ENCODE measurements around the gene CLEC17A. TPM values are rescaled to one million over a fixed set of nuclear protein-coding genes. Genes with fewer than 3 reads are reported as not detected.

Gene CLEC17A
- polyA plus RNA-seq = not detected in 2 replicates
- polyA minus RNA-seq = not detected in 2 replicates

GRCh38 chr19:14582894-14583340, at the start of gene CLEC17A:
CLEC17A (plus strand) TSS chr19:14583084; CDS start chr19:14583161, 77 bp downstream.
- no peak within 1 kb of the TSS for H3K4me2 ChIP-seq (ENCODE audit: low read length)
- H3K9ac ChIP-seq (ENCODE audit: low read length) = no peak within 1 kb of the TSS
- no peaks in the 10 kb centered on the region for H4K20me1 ChIP-seq (ENCODE audit: insufficient read depth)
- no peak within 1 kb of the TSS for H2AFZ ChIP-seq (ENCODE audit: low read depth, low read length)
- H3K27ac ChIP-seq (ENCODE audit: low read length) = no peak within 1 kb of the TSS
- no peaks in the 10 kb centered on the region for H3K27me3 ChIP-seq (ENCODE audit: insufficient read depth, low read depth, low read length)
- H3F3A ChIP-seq (ENCODE audit: insufficient read depth, low read length, poor library complexity, severe bottlenecking) = no peaks in the 10 kb centered on the region
- no peaks in the 10 kb centered on the region for H3K9me2 ChIP-seq (ENCODE audit: insufficient read depth, low read length)
- H3K9me3 ChIP-seq (ENCODE audit: low read length) = no peaks in the 10 kb centered on the region
- no peak within 1 kb of the TSS for H3K4me3 ChIP-seq (ENCODE audit: low read length)
- no peaks in the 10 kb centered on the region for H3K79me2 ChIP-seq (replicated peaks; ENCODE audit: insufficient read depth, low read length)
- TF ChIP-seq EZH2 (IDR thresholded peaks at IDR 0.05; ENCODE audit: borderline replicate concordance, insufficient read depth, low read length, poor library complexity, severe bottlenecking) = no peak
- no peak for TF ChIP-seq RAD21 (conservative IDR thresholded peaks at IDR 0.05)
- no peak for TF ChIP-seq POLR2AphosphoS5 (IDR thresholded peaks at IDR 0.05)
- TF ChIP-seq, protein P1, sequence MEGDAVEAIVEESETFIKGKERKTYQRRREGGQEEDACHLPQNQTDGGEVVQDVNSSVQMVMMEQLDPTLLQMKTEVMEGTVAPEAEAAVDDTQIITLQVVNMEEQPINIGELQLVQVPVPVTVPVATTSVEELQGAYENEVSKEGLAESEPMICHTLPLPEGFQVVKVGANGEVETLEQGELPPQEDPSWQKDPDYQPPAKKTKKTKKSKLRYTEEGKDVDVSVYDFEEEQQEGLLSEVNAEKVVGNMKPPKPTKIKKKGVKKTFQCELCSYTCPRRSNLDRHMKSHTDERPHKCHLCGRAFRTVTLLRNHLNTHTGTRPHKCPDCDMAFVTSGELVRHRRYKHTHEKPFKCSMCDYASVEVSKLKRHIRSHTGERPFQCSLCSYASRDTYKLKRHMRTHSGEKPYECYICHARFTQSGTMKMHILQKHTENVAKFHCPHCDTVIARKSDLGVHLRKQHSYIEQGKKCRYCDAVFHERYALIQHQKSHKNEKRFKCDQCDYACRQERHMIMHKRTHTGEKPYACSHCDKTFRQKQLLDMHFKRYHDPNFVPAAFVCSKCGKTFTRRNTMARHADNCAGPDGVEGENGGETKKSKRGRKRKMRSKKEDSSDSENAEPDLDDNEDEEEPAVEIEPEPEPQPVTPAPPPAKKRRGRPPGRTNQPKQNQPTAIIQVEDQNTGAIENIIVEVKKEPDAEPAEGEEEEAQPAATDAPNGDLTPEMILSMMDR (IDR thresholded peaks at IDR 0.05; ENCODE audit: poor library complexity, severe bottlenecking) = no peak
- no peak for TF ChIP-seq TAF1 (IDR thresholded peaks at IDR 0.05; ENCODE audit: low read depth)
- TF ChIP-seq MXI1 (conservative IDR thresholded peaks at IDR 0.05; ENCODE audit: poor library complexity, severe bottlenecking) = no peak
- no peak for TF ChIP-seq EP300 (conservative IDR thresholded peaks at IDR 0.05; ENCODE audit: poor library complexity, severe bottlenecking)
- TF ChIP-seq, protein P2, sequence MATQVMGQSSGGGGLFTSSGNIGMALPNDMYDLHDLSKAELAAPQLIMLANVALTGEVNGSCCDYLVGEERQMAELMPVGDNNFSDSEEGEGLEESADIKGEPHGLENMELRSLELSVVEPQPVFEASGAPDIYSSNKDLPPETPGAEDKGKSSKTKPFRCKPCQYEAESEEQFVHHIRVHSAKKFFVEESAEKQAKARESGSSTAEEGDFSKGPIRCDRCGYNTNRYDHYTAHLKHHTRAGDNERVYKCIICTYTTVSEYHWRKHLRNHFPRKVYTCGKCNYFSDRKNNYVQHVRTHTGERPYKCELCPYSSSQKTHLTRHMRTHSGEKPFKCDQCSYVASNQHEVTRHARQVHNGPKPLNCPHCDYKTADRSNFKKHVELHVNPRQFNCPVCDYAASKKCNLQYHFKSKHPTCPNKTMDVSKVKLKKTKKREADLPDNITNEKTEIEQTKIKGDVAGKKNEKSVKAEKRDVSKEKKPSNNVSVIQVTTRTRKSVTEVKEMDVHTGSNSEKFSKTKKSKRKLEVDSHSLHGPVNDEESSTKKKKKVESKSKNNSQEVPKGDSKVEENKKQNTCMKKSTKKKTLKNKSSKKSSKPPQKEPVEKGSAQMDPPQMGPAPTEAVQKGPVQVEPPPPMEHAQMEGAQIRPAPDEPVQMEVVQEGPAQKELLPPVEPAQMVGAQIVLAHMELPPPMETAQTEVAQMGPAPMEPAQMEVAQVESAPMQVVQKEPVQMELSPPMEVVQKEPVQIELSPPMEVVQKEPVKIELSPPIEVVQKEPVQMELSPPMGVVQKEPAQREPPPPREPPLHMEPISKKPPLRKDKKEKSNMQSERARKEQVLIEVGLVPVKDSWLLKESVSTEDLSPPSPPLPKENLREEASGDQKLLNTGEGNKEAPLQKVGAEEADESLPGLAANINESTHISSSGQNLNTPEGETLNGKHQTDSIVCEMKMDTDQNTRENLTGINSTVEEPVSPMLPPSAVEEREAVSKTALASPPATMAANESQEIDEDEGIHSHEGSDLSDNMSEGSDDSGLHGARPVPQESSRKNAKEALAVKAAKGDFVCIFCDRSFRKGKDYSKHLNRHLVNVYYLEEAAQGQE (IDR thresholded peaks at IDR 0.05; ENCODE audit: borderline replicate concordance) = no peak
- TF ChIP-seq SMC3 (conservative IDR thresholded peaks at IDR 0.05; ENCODE audit: poor library complexity) = no peak
- no peaks in the 10 kb centered on the region for H3K36me3 ChIP-seq (ENCODE audit: insufficient read depth, low read length)

GRCh38 chr19:14533450-14533849, 49.4 kb upstream of the CLEC17A start:
- H3K4me3 ChIP-seq (ENCODE audit: low read length) = no peak overlapping the region
- H3F3A ChIP-seq (ENCODE audit: insufficient read depth, low read length, poor library complexity, severe bottlenecking) = no peaks in the 10 kb centered on the region
- no peaks in the 10 kb centered on the region for H3K9me3 ChIP-seq (ENCODE audit: low read length)
- no peak for TF ChIP-seq SMC3 (conservative IDR thresholded peaks at IDR 0.05; ENCODE audit: poor library complexity)
- no peak for TF ChIP-seq MXI1 (conservative IDR thresholded peaks at IDR 0.05; ENCODE audit: poor library complexity, severe bottlenecking)
- TF ChIP-seq, protein P2 (IDR thresholded peaks at IDR 0.05; ENCODE audit: borderline replicate concordance) = no peak
- no peak for TF ChIP-seq EP300 (conservative IDR thresholded peaks at IDR 0.05; ENCODE audit: poor library complexity, severe bottlenecking)
- no peak for TF ChIP-seq EZH2 (IDR thresholded peaks at IDR 0.05; ENCODE audit: borderline replicate concordance, insufficient read depth, low read length, poor library complexity, severe bottlenecking)
- H3K4me2 ChIP-seq (ENCODE audit: low read length) = no peak overlapping the region
- no peak overlapping the region for H3K9ac ChIP-seq (ENCODE audit: low read length)
- no peak overlapping the region for H2AFZ ChIP-seq (ENCODE audit: low read depth, low read length)
- no peaks in the 10 kb centered on the region for H4K20me1 ChIP-seq (ENCODE audit: insufficient read depth)
- H3K27me3 ChIP-seq (ENCODE audit: insufficient read depth, low read depth, low read length) = no peaks in the 10 kb centered on the region
- peaks cover 18% of the 10 kb centered on the region for H3K79me2 ChIP-seq (replicated peaks; ENCODE audit: insufficient read depth, low read length)
- H3K9me2 ChIP-seq (ENCODE audit: insufficient read depth, low read length) = no peaks in the 10 kb centered on the region
- no peaks in the 10 kb centered on the region for H3K36me3 ChIP-seq (ENCODE audit: insufficient read depth, low read length)
- no peak overlapping the region for H3K27ac ChIP-seq (ENCODE audit: low read length)
